Non-pigmented ciliary epithelial cell (primary cell): ENCODE measurements around the gene ECEL1.
"Not testable (repeated sequence)": the region's sequence is repeated elsewhere in the genome, so short reads cannot be mapped to it uniquely, and the experiment has no call there.

Experiments used
- DNase-seq: peaks from one replicate; pipeline ENCODE4 v3.0.0-alpha.2; 2010; ENCODE audit warnings: low read depth

The ECEL1 gene

DNA sequence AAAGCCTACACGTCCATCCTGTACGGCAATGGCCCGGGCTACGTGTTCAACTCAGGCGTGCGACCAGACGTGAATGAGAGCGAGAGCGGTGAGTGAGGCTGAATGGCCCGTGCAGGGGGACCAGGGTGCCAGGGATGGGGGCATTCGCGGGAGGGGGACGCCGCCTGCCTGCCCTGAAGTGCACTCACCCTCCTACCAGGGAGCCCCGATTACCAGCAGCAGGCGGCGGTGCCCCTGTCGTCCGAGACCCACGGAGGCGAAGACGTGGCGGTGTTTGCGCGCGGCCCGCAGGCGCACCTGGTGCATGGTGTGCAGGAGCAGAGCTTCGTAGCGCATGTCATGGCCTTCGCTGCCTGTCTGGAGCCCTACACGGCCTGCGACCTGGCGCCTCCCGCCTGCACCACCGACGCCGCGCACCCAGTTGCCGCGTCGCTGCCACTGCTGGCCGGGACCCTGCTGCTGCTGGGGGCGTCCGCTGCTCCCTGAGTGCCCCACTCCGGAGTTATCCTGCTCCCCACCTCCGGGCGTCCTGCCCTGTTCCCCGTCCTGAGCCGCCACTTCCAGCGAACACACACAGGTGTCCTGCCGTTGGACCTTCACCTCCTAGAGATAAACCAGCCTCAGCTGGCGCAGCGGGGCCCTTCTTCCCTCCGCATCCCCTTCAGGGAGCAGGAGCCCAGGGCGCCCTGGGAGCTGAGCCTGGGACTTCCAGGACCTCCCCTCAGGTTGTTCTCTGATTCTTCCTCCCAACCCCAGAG, 28.8 kb downstream of the ECEL1 start:
- DNase-seq: no peak

DNA sequence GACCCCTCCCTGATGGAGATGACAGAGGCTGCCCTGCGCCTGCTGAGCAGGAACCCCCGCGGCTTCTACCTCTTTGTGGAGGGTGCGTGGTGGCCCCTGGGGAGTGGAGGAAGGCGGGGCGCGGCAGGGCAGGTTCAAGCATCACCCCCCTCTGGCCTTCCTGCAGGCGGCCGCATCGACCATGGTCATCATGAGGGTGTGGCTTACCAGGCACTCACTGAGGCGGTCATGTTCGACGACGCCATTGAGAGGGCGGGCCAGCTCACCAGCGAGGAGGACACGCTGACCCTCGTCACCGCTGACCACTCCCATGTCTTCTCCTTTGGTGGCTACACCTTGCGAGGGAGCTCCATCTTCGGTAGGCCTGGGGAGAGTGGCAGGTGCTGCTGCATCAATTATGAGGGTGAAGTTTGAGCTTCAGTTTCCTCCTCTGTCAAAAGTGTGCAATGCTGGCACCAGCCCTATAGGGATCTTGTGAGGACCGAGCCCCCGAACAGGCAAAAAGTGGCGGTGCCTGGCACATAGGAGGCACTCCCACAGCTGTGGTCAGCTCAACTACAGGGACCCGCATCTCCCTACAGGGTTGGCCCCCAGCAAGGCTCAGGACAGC, 29.5 kb downstream of the ECEL1 start:
- DNase-seq: no peak

DNA sequence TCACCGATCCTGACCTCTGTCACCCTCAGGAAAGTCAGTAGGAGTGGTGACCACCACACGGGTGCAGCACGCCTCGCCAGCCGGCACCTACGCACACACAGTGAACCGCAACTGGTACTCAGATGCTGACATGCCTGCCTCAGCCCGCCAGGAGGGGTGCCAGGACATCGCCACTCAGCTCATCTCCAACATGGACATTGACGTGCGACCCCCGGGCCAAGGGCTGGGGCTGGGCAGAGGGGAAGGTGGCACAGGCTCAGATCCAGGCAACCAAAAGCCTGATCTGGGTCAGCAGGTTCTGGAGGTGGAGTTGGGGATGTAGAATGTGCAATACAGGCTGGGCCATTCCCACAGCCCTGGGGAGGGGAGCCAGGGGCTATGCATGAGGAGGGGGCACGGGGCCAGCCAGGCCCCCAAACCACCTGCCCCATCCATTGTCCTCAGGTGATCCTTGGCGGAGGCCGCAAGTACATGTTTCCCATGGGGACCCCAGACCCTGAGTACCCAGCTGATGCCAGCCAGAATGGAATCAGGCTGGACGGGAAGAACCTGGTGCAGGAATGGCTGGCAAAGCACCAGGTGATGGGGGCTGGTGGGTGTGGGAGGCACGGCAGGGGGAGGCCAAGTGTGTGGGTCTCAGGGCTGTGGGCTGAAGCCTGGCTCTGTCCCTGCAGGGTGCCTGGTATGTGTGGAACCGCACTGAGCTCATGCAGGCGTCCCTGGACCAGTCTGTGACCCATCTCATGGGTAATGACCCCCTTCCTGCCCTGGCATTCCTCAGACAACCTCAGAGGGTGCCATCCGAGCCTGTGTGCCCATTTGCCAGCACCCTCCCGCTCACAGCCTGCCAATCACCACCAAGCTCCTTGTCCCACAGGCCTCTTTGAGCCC, 30.3 kb downstream of the ECEL1 start:
- no peak for DNase-seq

DNA sequence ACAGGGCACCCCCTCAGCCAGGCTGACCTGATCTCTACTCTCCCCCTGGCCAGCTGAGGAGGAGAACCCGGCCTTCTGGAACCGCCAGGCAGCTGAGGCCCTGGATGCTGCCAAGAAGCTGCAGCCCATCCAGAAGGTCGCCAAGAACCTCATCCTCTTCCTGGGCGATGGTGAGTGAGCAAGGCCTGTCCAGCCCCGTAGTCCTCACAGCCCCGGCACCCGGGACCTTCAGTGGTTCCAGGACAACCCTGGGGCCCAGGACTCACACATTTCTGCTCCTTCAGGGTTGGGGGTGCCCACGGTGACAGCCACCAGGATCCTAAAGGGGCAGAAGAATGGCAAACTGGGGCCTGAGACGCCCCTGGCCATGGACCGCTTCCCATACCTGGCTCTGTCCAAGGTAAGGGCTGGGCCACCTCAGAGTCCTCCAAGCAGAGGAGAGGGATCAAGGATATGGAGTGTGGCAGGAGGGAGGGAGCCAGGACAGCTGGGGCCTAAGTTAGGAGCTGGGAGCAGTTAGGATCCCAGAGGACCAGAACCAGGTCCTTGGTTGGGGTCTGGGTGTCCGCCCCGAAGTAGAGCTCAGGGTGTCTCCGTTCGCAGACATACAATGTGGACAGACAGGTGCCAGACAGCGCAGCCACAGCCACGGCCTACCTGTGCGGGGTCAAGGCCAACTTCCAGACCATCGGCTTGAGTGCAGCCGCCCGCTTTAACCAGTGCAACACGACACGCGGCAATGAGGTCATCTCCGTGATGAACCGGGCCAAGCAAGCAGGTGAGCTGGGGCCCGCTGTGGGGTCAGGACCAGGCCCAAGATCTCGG, 31.1 kb downstream of the ECEL1 start:
- no peak for DNase-seq

DNA sequence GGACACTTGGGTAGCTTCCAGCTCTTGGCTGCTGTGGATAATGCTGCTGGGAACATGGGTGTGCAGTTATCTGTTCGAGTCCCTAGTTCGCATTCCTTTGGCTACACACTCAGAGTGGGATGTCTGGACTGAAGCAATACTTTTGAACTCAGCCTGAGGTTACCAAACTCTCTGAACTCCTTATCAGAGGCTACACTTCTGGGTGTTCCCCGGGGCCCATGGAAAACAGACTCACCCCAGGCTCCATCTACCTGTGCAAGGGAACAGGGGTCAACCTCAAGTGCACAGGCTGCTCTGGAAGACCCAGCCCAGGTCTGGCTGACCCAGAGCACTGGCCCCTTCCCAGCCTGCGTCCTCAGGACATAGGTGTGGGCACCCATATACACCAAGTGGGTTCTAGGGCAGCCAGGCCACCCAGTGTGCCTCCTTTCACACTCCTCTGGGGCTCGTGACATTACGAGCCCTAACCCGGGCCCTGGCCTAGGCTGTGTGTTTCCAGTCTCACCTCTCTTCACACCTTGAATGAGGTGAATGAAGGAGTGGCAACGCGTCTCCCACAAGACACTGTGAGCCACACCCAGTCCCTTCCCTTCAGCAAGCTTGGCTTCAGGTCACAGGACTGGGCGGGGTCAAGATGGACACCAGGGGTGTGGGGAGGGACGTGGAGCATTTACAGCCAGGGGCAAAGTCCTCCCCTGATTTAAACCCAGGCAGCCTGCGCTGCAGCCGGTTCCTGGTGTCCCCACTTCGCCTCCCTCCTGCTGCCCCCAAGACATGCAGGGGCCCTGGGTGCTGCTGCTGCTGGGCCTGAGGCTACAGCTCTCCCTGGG, 32.0 kb downstream of the ECEL1 start, which contains the start of gene ALPI:
TSS of gene ALPI (plus strand) at position 728 of the 830 bp plus-strand sequence. CDS start at position 775, 47 bp downstream.
- DNase-seq: no peak

DNA sequence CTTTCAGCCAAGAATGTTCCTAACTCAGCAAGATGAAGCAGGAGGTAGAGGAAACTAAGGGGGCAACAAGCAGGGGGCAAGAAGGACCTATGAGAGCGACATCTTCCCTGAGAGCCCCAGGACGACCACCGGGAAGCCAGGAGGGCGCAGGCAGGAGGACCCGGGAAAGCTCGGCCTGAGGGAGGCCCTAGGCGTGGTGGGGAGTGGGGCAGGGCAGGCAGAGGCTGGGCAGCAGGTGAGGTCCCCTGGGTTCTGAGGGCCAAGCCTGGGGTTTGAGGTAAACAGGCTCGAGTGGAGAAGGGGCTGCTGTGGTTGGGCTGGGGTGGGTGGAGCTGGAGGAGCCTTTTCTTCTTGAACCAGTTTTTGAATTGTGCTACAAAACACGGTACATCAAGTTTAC, 33.0 kb downstream of the ECEL1 start:
- DNase-seq: no peak

DNA sequence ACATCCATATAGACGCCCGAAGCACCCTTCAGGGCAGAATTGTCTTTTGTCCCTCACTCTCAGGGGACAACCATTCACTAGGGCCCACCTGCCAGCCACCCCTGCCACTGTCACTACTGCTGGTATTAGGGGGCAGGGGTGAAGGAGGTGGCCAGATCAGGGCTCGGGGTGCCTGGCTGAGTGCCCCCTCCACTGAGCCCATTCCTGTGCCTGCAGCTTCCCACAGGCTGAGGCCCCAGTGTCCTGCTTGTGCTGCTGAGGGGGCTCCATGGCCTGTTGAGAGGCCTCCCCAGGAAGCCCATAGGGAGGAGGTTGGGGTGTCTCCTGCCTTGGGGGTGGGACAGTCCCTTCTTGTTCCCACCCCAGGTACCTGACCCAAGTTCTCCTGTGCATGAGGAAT, 36.0 kb downstream of the ECEL1 start:
- not testable (repeated sequence) for DNase-seq

DNA sequence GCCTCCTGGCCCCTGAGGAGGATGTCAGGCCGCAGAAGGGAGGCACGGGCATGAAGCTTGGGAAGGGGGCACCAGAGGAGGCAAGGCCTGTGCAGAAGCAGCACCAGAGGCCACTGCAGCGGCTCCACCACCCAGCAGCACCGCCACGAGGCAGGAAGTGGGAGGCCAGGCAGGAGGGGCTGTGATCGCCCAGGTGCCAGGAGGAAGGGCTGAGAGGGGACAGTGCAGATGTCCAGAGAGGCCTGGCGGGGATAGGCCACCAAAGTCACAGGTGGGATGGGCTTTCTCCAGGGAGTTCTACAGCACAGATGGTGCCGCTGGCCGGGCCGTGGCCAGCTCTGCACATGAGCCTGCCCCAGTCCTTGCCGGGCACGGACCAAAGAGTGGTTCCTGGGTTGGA, 37.7 kb downstream of the ECEL1 start:
- DNase-seq: no peak

DNA sequence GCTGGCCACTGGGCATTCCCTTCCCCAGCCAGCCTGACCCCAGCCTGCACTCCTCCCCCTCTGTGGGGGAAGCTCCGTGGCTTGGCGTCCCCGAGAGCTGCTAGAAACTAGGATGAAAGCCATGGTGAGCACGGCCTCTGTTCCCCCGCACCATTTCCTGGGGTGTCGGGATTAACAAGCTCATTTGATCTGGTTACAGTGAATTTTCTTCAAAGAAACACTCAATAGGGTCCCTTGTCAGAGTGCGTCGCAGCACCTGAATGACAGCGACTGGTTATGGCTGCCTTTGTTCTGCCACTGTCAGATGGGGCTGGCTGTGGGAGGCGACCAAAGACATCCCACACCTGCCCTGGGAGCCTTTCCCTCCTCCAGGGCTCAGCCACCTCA, 39.3 kb downstream of the ECEL1 start:
- DNase-seq: no peak

DNA sequence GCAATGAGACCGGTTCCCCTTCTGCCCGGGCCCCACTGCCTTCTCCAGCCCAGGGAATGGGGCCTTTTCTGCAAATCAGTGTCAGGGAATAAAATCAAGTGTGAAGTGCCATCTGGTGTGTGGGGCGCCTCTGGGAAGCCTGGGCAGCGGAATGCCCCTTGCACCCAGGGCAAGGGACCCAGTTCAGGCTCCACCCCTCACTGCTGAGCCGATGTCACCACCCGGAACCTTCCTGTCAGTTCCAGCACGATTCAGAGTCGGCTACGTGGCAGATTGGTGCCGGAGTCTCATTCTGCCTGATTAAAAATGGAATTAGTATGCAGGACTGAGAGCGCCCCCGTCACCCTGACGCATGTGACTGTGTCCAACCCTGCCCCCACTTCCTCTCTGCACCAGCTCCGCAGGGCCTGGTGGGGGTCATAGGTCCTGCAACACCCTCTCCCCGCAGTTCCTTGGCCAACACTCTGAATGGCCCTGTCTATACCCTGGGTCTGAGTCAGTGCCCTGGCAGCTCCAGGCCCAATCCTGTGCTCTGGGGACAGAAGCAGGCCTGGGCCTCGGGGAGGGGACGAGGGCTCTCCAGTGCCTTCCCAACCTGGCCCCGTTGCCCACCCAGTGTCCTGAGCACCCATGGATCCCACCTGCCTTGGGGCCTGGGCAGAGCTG, 39.9 kb downstream of the ECEL1 start:
- DNase-seq: no peak

DNA sequence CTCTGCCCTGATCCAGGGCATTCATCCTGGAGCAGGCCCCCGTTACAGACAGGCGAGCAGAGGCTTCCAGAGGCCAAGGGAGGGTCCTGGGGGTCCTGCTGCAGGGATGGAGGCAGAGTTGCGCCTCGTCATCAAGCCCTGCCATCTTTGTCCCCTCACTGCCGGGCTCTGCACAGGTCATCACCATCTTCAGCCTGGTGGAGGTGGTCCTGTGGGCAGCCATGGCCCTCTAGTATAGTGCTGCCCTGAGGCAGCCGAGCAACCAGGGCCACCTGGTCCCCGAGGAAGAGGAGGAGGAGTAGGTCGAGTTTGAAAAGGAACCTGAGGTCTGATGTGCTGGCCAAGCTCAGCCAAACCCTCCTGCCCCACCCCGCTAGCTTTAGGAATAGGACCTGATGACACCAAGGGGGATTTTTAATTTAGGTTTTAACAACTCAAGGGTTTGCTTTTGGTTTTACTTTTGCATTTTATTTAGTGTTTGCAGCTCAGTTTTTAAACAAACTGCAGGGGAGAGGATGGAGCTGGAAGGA, 40.5 kb downstream of the ECEL1 start:
- no peak for DNase-seq

DNA sequence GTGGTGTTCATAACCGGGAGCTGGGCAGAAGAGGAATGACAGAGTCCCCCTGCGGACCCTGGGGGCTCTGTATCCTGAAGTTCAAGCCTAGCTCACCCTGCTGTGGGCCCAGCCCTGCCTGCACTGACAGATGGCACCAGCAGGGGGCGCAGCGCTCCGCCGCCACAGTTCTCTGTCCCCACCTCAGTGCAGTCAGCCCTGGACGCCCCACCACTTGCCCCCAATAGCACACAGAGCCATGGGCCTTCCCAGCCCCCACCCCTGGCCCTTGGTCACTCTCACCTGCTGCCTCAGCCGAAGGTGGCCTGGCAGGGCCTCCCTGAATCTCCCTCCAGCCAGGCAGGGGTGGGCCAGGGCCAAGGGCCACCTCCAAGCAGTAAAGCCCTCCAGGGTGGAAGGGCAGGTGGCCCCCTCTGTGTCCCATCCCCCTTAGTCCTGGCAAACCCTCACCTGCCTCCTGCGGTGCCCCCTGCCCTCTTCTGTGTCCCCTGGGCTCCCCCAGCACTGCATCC, 41.3 kb downstream of the ECEL1 start:
- not testable (repeated sequence) for DNase-seq

DNA sequence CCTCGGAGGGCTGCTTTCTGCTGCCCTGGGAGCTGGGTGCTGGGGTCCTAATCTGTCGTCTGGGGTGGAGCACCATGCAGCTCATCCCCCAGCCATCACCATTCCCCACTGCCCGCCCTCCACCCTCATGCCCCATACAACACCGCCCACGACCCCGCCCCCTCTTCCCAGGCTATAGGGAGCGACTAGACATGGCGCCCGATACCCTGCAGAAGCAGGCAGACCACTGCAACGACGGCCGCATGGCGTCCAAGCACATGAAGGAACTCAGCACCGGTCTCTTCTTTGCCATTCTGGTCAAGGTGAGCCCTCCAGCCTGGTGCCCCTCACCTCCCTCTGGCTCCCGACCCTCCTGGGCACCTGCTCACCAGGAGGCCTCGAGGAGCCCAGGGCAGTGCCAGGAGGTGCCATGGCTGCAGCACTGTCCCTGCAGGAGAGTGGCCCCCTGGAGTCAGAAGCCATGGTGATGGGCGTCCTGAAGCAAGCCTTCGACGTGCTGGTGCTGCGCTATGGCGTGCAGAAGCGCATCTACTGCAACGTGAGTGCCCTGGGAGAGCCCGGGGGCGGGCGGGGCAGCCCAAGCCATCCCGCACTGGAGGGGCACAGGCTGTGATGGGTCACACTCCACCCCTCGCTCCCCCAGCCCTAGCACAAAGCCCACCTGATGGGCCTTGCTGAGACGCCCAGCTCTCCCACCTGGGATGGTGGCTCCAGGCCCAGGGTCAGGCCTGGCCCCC, 42.3 kb downstream of the ECEL1 start:
- DNase-seq: not testable (repeated sequence)

DNA sequence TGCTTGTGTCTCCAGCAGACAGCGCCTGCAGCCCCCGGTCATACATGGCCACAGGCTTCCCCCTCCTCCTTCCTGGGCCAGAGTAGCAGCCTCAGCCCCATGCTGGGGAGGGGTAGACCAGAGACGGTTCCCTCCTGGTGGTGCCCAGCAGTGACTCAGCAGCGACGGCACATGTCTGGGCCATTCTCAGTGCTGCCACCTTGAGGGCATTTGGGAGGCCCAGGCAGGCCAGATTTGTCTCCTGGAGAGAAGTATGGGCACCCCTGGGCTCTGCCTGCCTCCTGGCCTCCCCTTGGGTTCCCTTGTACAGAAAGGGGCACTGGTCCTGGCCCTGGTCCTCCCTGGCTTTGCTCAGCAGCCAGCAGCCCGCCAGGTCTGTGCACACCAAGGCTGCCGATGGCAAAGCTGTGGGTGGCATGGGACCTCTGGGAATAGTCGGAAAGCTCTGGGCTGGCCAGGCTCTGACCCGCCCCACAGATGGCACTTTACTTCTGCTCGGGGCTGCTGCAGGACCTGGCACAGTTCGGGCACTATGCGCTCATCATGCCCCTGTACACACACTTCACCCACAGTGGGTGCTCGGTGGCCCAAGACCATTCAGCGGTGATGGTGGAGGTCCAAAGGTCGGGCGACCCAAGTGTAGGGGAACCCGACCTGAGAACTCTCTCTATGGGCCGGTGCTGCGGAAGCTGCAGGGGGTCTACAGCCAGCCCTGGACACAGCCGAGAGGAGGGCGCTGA, 43.1 kb downstream of the ECEL1 start:
- DNase-seq: peak; percentile 6

DNA sequence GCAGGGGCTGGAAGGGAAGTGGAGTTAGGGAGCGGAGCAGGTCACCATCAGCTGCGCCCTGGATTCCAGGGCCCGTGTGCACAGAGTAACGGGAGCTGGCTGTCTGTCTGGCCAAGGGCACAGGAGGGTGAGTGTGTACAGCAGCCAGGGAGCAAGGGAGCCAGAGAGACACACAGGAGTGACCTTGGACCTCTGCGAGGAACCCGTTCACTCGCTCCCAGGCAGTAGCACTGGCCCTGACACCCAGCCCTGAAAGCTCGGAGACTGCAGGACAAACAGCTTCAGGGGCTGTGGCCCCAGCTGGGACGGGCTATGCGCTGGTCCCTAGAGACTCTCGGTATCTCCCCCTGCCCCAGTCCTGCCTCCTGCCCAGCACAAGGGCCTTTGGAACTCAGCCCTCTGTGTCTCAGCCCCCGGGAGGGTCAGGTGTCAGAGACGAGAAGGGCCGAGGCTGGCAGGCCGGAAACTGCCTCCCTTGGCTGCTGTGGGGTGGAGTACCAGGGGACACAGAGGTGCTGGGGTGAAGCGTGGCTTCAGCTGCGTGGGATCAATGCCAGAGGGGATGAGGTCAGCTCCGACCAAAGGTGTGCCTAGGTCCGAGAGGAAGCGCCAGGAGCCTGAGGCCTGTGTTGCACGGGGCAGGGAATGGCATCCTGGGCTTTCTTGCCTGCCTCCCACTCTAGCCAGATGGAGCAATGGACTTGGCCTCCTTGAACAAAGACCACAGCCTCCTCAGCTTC, 43.8 kb downstream of the ECEL1 start:
- not testable (repeated sequence) for DNase-seq

DNA sequence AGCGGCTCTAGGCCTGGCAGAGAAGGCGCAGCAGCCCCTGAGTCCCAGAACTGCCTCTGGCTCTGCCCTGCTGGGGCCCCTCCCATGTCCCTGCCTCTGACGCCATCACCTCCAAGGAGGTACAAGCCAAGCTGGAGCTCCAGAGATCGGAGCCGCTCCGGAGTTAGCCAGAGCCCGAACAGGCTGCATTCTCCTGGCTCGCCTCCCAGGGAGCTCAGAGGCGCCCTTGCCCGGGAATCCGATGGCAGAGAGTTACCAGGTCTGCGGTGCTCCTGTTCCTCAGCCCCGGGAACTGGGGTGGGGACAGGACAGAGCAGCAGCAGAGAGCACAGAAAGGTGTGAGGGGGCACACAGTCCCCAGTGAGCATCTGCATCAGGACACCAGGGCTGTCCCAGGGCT, 44.6 kb downstream of the ECEL1 start:
- not testable (repeated sequence) for DNase-seq

DNA sequence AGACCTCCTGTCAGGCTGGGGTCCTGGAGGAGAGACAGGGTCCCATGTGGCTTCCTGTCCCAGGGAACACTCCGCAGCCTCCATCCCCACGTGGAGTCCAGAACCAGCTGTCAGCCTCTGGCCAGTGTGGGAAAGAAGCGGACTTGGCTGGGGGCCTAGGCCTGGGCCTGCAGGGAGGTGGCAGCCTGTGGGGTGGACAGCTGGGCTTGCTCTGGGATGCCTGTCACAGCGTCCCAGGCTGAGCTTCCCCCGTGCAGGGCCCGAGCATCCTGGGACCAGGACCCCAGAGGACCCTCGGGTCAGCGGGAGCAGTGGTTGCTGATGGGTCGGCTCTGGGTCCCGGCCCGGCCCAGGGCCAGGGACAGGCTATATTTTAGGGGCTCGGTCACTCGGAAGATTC, 45.2 kb downstream of the ECEL1 start:
- DNase-seq: not testable (repeated sequence)

DNA sequence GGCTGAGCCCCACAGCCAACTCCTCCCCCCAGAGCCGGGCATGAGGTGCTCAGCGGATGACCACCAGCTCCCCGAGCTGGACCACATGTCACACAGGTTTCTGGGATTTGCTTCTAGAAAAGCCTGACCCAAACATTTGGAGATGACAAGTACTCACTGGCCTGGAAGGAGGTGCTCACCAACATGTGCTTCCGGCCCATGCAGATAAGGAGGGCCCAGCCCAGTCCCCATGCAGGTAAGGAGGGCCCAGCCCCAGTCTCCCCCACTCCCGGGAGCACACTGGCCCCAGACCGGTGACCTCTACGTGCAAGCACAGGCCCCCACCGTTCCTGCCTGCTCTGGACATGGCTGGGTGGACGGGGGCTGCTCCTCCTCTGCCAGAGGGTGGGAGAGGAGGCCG, 45.7 kb downstream of the ECEL1 start:
- not testable (repeated sequence) for DNase-seq
